B cell (primary cell): ENCODE data around the gene SPRR1A. TPM values are rescaled to one million over a fixed set of nuclear protein-coding genes. Genes with fewer than 3 reads are reported as not detected.

Experiments used
- ATAC-seq: fragments of 200-7000 bp; cut with Tn5 transposase; one replicate; pipeline ENCODE4 v1.10.0; 2021; ENCODE audit warnings: low read depth, mild to moderate bottlenecking, moderate number of reproducible peaks, moderate library complexity
- CTCF ChIA-PET: fragments of 350-600 bp; sonication (Branson Sonifier 250); formaldehyde crosslinking; loops from one replicate; lab custom pipeline; 2021; ENCODE audit warnings: antibody characterized with exemption, inconsistent platforms; lab: Charles Lee
- POLR2A ChIA-PET: fragments of 350-600 bp; sonication (Branson Sonifier 250); formaldehyde crosslinking; loops from one replicate; lab custom pipeline; 2021; ENCODE audit warnings: antibody characterized with exemption; lab: Charles Lee
- DNase-seq: peaks from one replicate; pipeline ENCODE4 v3.0.0; 2013
- H2AFZ ChIP-seq: 2 replicates; pipeline ENCODE4 v1.6.1; 2012; ENCODE audit warnings: mild to moderate bottlenecking, low read depth, low read length; ENCODE audit not compliant: insufficient read depth, poor library complexity, severe bottlenecking
- H3K27ac ChIP-seq, 2 donors: 1 replicate in 1 of 2; 2 replicates in 1 of 2; pipeline ENCODE4 v1.5.1; 2012 to 2013; ENCODE audit warnings: low read length in 2 of 2, mild to moderate bottlenecking in 2 of 2, moderate library complexity in 1 of 2
- H3K27me3 ChIP-seq, 4 experiments: fragments of 200-600 bp in 1 of 4; sonication (generic) in 1 of 4; replicated peaks in 1 of 4; 1 replicate in 2 of 4; 2 replicates in 2 of 4; pipeline versions ENCODE4 v1.6.1 to v1.7.0; 2013 to 2016; ENCODE audit warnings: low read length in 3 of 4, mild to moderate bottlenecking in 2 of 4, mixed read lengths in 1 of 4, moderate library complexity in 1 of 4; ENCODE audit not compliant: insufficient read depth in 4 of 4, control insufficient read depth in 3 of 4; ENCODE audit errors: control extremely low read depth in 1 of 4
- H3K36me3 ChIP-seq, 2 experiments: replicated peaks in 1 of 2; 1 replicate in 1 of 2; 2 replicates in 1 of 2; pipeline versions ENCODE4 v1.6.1 to v1.7.1; 2013; ENCODE audit warnings: low read length in 1 of 2; ENCODE audit not compliant: insufficient read depth in 2 of 2, control insufficient read depth in 1 of 2; ENCODE audit errors: control extremely low read depth in 1 of 2, extremely low read depth in 1 of 2
- H3K4me1 ChIP-seq, 2 donors: fragments of 200-600 bp in 1 of 2; sonication (generic) in 1 of 2; 1 replicate in 1 of 2; 2 replicates in 1 of 2; pipeline versions ENCODE4 v1.5.1 to v1.6.1; 2013 to 2017; ENCODE audit warnings: low read length in 2 of 2; ENCODE audit not compliant: control insufficient read depth in 2 of 2, insufficient read depth in 2 of 2
- H3K4me2 ChIP-seq: replicated peaks from 2 replicates; pipeline ENCODE3; 2012; ENCODE audit warnings: mild to moderate bottlenecking, low read depth, low read length; ENCODE audit not compliant: poor library complexity, severe bottlenecking
- H3K4me3 ChIP-seq, 5 experiments: fragments of 200-600 bp in 1 of 5; sonication (generic) in 1 of 5; 1 replicate in 3 of 5; 2 replicates in 2 of 5; pipeline versions ENCODE4 v1.5.1 to v1.7.0; 2011 to 2016; ENCODE audit warnings: low read length in 4 of 5, mild to moderate bottlenecking in 4 of 5, low read depth in 2 of 5, control low read depth in 1 of 5, moderate library complexity in 1 of 5; ENCODE audit not compliant: insufficient read depth in 1 of 5; ENCODE audit errors: control extremely low read depth in 1 of 5, extremely low read depth in 1 of 5
- H3K79me2 ChIP-seq: fragments of 200-600 bp; sonication (generic); one replicate; pipeline ENCODE4 v1.6.0; 2016; ENCODE audit warnings: low read length; ENCODE audit not compliant: control insufficient read depth, insufficient read depth
- H3K9ac ChIP-seq: fragments of 200-600 bp; sonication (generic); 2 replicates; pipeline ENCODE4 v1.6.1; 2017; ENCODE audit warnings: mild to moderate bottlenecking, low read length, moderate library complexity
- H3K9me3 ChIP-seq, 3 donors: one replicate each; pipeline versions ENCODE4 v1.6.1 to v1.7.1; 2013; ENCODE audit warnings: low read length in 2 of 3; ENCODE audit not compliant: control insufficient read depth in 2 of 3, insufficient read depth in 1 of 3; ENCODE audit errors: control extremely low read depth in 1 of 3
- H4K20me1 ChIP-seq: 2 replicates; pipeline ENCODE4 v1.6.0; 2012; ENCODE audit warnings: mild to moderate bottlenecking, low read length; ENCODE audit not compliant: insufficient read depth, control insufficient read depth, poor library complexity, severe bottlenecking
- H3K27ac Mint-ChIP-seq: one replicate; pipeline ENCODE4 v1.8.0; 2021; ENCODE audit warnings: mixed read lengths
- H3K27me3 Mint-ChIP-seq: one replicate; pipeline ENCODE4 v1.8.0; 2021; ENCODE audit warnings: mixed read lengths
- H3K4me1 Mint-ChIP-seq: one replicate; pipeline ENCODE4 v1.8.0; 2021; ENCODE audit warnings: mixed read lengths
- H3K4me3 Mint-ChIP-seq: one replicate; pipeline ENCODE4 v1.8.0; 2021; ENCODE audit warnings: mixed read lengths
- H3K9me3 Mint-ChIP-seq: one replicate; pipeline ENCODE4 v1.8.0; 2022; ENCODE audit warnings: mixed read lengths; ENCODE audit not compliant: insufficient read depth
- CTCF ChIP-seq: fragments of 200-600 bp; IDR thresholded peaks from one replicate; pipeline ENCODE4 v1.8.0; 2022; ENCODE audit warnings: antibody characterized with exemption, mild to moderate bottlenecking
- EZH2 ChIP-seq: IDR thresholded peaks from 2 replicates; pipeline ENCODE4 v1.6.1; 2012; ENCODE audit warnings: borderline replicate concordance, low read depth, mild to moderate bottlenecking, moderate library complexity, low read length; ENCODE audit not compliant: insufficient read depth, poor library complexity, severe bottlenecking
- WGBS: methylation state at CpG from one replicate; pipeline ENCODE4 v1.1.5; 2013; ENCODE audit warnings: missing lambda C conversion rate; ENCODE audit not compliant: insufficient coverage; 5-methylcytosine and 5-hydroxymethylcytosine counted together
- intact Hi-C: fragments of 100-400 bp; cut with micrococcal nuclease; formaldehyde crosslinking; loops from one replicate; pipeline ENCODE4 v1.10.0; 2022
- polyA plus RNA-seq: library from polyadenylated mRNA; depleted of rRNA; stranded (reverse); fragments of >200 nt; gene quantifications from 2 replicates; pipeline ENCODE4 v1.2.3, GENCODE V29; 2012
- total RNA-seq, 2 donors: library from RNA; stranded (reverse); fragments of 120-200 nt in 1 of 2; gene quantifications; 1 replicate in 1 of 2; 2 replicates in 1 of 2; pipeline versions ENCODE4 v1.2.3 to v1.2.4, GENCODE V29; 2013 to 2022

SPRR1A gene
- total and polyA plus RNA-seq, 2 donors (not counting 1 experiment from before 2014, with no cell fraction given), result not detected

GRCh38 chr1:152959273-152959672 is 24.6 kb upstream of the SPRR1A start:
- Histone ChIP-seq H3K79me2 (no peaks in the 10 kb centered on the region), H3K4me3 (no peak overlapping the region), H4K20me1 (no peaks in the 10 kb centered on the region), H2AFZ (no peak overlapping the region), H3K27ac (no peak overlapping the region), H3K9ac (no peak overlapping the region), H3K4me1 (peaks cover 7 to 10% of the 10 kb centered on the region in 2 donors), H3K4me2 (no peak overlapping the region), H3K9me3 (no peaks in the 10 kb centered on the region), H3K36me3 (no peaks in the 10 kb centered on the region), H3K27me3 (no peaks in the 10 kb centered on the region)
- intact Hi-C loops, result no loop called here
- H3K27me3 Mint-ChIP-seq, result peaks cover 15% of the 10 kb centered on the region
- POLR2A ChIA-PET, result no interaction called here
- no peak for ATAC-seq
- no peak overlapping the region for H3K27ac Mint-ChIP-seq
- peaks cover 11% of the 10 kb centered on the region for H3K4me1 Mint-ChIP-seq
- no peaks in the 10 kb centered on the region for H3K9me3 Mint-ChIP-seq
- no peak overlapping the region for H3K4me3 Mint-ChIP-seq
- TF ChIP-seq CTCF (no peak), EZH2 (no peak)
- CTCF ChIA-PET, result no interaction called here
- 86% methylated on average over 1 of the region's 3 CpGs for WGBS
- no peak for DNase-seq

GRCh38 chr1:152959801-152960451 is 24.0 kb upstream of the SPRR1A start:
- Histone ChIP-seq H2AFZ (no peak overlapping the region), H3K9me3 (no peaks in the 10 kb centered on the region), H3K27me3 (peaks cover 0 to 3% (median 0%) of the 10 kb centered on the region in 4 experiments), H3K9ac (no peak overlapping the region), H4K20me1 (no peaks in the 10 kb centered on the region), H3K4me1 (peaks cover 7 to 10% of the 10 kb centered on the region in 2 donors), H3K4me2 (no peak overlapping the region), H3K79me2 (no peaks in the 10 kb centered on the region), H3K4me3 (no peak overlapping the region), H3K36me3 (no peaks in the 10 kb centered on the region), H3K27ac (no peak overlapping the region)
- intact Hi-C loops, result no loop called here
- no peaks in the 10 kb centered on the region for H3K9me3 Mint-ChIP-seq
- peaks cover 11% of the 10 kb centered on the region for H3K4me1 Mint-ChIP-seq
- H3K27me3 Mint-ChIP-seq, result peaks cover 19% of the 10 kb centered on the region
- H3K27ac Mint-ChIP-seq, result no peak overlapping the region
- CTCF ChIA-PET, result no interaction called here
- 94% methylated on average over 7 of the region's 10 CpGs for WGBS
- POLR2A ChIA-PET, result no interaction called here
- DNase-seq, result no peak
- TF ChIP-seq EZH2 (no peak), CTCF (no peak)
- ATAC-seq, result no peak
- no peak overlapping the region for H3K4me3 Mint-ChIP-seq
